NB4 (cell line): ENCODE data around the gene CASQ2.
A peak's percentile ranks its signal among the peaks of the same experiment; 100 is the strongest.
"Not testable (repeated sequence)": the region's sequence is repeated elsewhere in the genome, so short reads cannot be mapped to it uniquely, and the experiment has no call there.

Experiments
- DNase-seq: peaks from one replicate; pipeline ENCODE4 v3.0.0; 2010; ENCODE audit warnings: low read depth
- H3K4me3 ChIP-seq: one replicate; pipeline ENCODE4 v1.5.1; 2011; ENCODE audit warnings: mild to moderate bottlenecking, low read depth, low read length, moderate library complexity
- MYC ChIP-seq: IDR thresholded peaks from 2 replicates; pipeline ENCODE4 v1.6.1; 2011; ENCODE audit warnings: low read depth, low read length
- POLR2A ChIP-seq: IDR thresholded peaks from 2 replicates; pipeline ENCODE4 v1.6.1; 2011; ENCODE audit warnings: mild to moderate bottlenecking; ENCODE audit not compliant: insufficient read length; ENCODE audit errors: extremely low read depth
- TF ChIP-seq, protein P1 (sequence below): IDR thresholded peaks from one replicate; pipeline ENCODE4 v1.5.1; 2012; ENCODE audit warnings: low read depth, low read length
- TF ChIP-seq, protein P2 (sequence below): IDR thresholded peaks from 2 replicates; pipeline ENCODE4 v1.6.1; 2011; ENCODE audit warnings: low read depth, low read length

CASQ2 gene

DNA sequence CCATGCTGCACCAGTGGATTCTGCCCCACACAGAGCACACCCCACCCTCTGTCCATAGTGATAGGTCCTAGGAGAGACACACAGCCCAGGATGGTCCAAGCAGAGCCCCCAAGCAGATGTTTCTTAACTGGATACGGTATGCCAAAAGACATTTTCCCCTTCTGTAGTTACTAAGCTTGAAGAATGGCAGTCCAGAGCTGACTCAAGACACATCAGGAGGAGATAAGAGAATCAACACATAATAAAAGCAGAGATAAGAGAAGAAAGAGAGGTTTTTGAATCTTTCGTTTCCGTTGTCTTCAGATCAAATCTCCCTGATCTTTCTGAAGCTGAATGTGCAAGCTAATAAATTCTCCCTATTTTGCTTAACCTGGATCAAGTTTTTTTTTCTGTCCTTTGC, 21.8 kb upstream of the CASQ2 start:
- no peak overlapping the region for H3K4me3 ChIP-seq
- TF ChIP-seq, protein P1, sequence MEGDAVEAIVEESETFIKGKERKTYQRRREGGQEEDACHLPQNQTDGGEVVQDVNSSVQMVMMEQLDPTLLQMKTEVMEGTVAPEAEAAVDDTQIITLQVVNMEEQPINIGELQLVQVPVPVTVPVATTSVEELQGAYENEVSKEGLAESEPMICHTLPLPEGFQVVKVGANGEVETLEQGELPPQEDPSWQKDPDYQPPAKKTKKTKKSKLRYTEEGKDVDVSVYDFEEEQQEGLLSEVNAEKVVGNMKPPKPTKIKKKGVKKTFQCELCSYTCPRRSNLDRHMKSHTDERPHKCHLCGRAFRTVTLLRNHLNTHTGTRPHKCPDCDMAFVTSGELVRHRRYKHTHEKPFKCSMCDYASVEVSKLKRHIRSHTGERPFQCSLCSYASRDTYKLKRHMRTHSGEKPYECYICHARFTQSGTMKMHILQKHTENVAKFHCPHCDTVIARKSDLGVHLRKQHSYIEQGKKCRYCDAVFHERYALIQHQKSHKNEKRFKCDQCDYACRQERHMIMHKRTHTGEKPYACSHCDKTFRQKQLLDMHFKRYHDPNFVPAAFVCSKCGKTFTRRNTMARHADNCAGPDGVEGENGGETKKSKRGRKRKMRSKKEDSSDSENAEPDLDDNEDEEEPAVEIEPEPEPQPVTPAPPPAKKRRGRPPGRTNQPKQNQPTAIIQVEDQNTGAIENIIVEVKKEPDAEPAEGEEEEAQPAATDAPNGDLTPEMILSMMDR = no peak
- TF ChIP-seq POLR2A = no peak
- TF ChIP-seq MYC = no peak
- TF ChIP-seq, protein P2, sequence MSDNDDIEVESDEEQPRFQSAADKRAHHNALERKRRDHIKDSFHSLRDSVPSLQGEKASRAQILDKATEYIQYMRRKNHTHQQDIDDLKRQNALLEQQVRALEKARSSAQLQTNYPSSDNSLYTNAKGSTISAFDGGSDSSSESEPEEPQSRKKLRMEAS = no peak
- no peak for DNase-seq

DNA sequence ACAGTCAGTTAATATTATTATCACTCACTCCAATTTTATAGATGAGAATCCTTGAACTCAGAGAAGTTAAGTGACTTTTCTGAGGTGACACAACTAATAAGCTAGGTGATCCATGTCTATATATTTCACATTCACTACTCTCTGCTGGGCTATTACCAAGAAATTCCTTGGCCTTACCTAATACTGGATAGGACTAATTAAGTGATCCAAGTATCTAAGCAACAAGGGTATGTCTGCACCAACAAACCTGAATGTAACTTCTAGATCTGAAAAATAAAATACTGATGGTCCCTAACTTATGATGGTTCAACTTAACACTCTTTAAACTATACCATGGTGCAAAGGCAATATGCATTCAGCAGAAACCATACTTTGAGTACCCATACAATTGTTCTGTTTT, 14.8 kb upstream of the CASQ2 start:
- DNase-seq = no peak
- TF ChIP-seq, protein P2 = no peak
- TF ChIP-seq POLR2A (no peak), MYC (no peak)
- TF ChIP-seq, protein P1 = no peak
- H3K4me3 ChIP-seq = no peak overlapping the region

DNA sequence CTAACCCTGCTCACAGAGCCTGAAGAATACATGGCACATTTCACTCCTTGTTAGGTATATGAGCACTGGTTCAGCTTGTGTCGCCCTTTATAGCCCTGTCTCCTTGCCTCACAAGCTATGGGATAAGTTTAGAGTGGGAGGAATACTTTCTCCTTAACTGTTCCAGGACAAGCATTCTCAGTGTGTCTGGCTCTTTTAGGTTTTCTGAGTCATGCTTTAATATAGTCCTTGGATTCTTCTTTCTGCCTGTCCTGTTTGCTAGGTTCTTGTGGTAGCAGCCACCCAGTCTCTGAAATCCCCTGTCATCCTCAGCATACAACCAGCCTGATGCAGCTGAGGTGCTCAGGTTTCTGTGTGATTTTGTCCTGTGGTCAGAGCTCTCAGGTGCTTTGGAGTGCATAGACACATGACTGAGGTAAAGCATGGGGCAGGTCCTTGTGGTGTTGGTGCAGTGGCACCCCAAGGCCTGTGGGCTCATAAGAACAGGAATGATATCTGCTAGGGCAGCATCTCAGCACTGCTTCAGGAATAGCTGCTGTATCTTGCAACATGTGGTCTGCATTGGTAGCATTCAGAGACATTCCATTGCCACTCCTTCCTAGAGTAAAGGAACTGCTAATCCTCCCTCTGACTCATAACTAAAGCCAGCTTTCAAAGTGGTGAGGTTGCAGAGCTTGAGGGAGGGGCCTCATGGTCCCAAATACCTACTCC, 14.2 kb upstream of the CASQ2 start:
- no peak for DNase-seq
- TF ChIP-seq POLR2A = no peak
- TF ChIP-seq MYC = no peak
- TF ChIP-seq, protein P1 = no peak
- TF ChIP-seq, protein P2 = no peak
- no peak overlapping the region for H3K4me3 ChIP-seq

DNA sequence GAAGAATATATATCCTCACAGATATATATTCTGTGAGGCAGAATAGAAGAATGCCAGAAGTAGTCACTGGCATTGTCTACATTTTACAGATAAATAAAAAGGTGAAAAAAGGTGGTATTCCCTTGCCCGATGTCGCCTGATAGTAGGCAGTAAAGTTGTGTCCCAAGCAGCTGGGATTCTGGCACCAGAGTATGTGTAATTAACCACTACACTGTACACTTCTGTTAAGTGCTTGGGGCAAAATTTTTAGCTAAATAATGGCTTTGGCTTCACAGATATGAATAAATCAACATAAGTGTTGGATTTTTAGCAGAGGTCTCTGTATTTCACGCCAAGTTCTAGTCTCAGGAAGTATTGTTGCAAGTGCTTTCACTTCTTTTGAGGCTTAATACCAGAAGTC, 13.3 kb upstream of the CASQ2 start:
- DNase-seq = no peak
- no peak overlapping the region for H3K4me3 ChIP-seq
- TF ChIP-seq, protein P1 = no peak
- TF ChIP-seq MYC = no peak
- TF ChIP-seq POLR2A = no peak
- TF ChIP-seq, protein P2 = no peak

- peak; percentile 51 for DNase-seq
- no peak overlapping the region for H3K4me3 ChIP-seq
- TF ChIP-seq MYC = no peak
- TF ChIP-seq, protein P1 = no peak
- TF ChIP-seq, protein P2 = no peak
- TF ChIP-seq POLR2A = no peak
These were observed 12.8 kb upstream of the CASQ2 start for GRCh38 chr1:115781343-115781742.

GRCh38 chr1:115780655-115781054, 12.1 kb upstream of the CASQ2 start:
- not testable (repeated sequence) for DNase-seq, H3K4me3 ChIP-seq

GRCh38 chr1:115779075-115779474, 10.6 kb upstream of the CASQ2 start:
- H3K4me3 ChIP-seq, DNase-seq: not testable (repeated sequence)
